ENCODE measurements around the gene DYNLL2.

DNA sequence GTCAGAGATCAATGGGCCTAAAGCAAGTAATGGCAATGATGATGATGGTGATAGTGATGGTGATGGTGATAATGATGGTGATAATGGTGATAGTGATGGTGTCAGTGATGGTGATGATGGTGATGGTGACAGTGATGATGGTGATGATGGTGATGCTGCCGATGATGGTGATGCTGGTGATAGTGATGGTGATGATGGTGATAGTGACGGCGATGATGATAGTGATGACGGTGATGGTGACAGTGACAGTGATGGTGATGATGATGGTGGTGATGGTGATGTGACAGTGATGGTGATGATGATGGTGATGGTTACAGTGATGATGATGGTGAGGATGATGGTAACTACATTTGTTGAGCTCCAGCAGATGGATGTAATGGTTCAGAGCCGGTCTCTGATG, 34.2 kb downstream of the DYNLL2 start:
- TF ChIP-seq POLR2A (IDR thresholded peaks at IDR 0.05; ENCODE audit: low read depth, low read length) (no peak), TAF1 (IDR thresholded peaks at IDR 0.05; ENCODE audit: borderline replicate concordance, low read depth, low read length) (no peak)

Measured in GM12892 (cell line).